ENCODE results near the gene GMPR2.

The GMPR2 gene

DNA sequence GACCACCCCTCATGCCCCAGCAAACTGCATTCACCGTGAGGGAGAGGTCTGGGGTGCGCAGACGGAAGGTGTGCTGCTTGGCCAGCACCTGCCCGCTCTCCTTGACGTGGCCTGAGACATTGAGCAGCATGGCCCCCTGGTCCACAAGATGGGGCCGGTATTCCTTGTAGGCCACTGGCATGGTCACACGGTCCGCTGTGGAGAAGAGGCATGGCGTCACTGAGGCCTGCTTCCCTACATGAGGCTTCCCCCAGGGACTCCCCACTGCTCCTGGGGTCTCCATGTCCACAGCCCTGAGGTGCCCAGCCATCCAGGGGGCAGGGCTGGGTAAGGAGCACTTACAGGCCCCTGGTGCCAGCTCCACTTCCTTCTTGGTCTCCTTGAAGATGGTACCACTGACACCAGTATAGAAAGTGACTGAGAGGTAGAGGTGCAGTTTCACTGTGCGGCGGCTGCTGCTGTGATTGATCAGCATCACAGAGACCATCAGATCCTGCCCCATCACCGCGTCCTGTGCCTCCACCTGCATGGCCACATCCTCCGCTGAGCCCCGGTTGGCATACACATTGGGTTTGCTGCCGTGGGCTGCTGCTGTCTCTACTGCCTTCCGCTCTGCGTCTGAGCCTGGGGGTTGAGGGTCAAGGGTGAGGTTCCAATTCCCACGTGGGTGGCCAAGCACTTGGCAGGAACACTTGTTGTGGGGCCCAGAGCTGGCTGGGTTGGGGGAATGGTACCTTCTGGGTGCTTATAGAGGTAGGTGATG lies 22.1 kb downstream of the GMPR2 start:
- DNase-seq = no peak

DNA sequence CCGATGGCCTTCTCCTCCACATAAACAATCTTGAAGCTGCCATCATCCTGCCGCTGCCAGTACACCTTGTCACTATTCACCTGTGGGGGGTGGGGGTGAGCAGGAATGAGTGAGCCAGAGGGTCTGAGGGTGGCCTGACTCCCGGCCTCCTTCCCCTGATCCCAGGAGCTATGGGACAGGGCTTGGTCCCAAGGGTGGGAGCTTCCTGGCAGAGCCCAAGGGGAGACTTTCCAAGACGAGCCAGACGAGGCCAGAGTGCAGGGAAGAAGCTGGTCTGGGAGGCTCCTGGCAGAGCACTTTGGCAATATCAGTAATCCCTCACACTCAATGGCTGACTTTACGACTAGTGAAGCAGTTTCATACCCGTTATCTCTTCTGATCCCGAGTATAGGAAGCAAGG lies 22.7 kb downstream of the GMPR2 start:
- DNase-seq = no peak

DNA sequence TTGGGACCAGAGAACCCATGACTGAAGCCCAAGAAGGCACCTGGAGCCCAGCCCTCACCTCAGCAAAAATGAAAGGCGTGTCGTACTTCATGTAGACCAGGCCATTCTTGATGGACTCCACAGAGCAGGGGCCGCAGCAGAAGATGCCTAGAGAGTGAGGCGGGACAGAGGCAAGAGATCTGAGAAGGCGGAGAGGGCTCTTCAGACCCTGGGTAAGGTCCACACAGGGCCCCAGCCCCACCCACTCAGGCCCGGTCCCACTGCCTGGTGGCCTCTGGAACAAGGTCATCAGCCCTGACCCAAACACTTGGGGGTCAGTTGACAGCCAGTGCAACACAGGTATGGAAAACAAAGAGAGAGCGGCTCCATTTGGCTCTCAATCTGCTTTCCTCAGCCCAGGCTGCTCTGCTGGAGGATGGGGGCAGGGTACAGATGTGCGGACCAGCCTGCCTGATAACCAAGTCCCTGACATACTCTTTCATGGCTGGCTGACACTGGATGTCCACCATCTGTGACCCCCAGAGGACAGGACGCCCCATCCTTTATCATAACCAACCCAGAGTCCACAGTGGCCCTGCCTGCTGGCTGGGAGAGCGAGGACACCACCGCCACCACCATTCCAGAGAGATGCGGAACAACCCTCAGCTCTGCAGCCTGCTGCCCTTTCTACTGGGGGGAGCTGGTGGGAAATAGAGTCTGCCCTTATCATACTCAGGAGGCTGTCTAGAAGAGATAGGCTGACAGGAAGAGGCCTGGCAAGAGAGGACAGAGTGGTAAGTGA lies 23.4 kb downstream of the GMPR2 start:
- DNase-seq = no peak

DNA sequence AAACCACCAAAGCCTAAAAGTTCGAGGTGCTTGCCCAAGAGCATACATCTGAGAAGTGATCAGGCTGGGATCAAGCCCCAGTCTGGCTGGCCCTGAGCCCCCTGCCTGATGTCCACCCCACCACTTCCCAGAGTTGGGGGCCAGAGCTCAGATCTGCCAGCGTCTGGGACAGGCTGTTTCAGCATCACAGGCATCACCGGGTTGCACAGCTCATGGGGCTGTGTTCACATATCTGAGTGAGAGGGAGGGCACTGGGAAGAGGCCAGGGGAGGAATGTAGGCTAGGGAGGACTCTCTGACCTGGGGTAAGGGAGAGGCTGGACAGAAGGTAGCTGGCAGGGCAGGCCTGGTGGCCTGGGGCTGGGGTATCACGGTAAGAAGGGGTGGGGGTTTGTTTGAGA lies 24.2 kb downstream of the GMPR2 start:
- no peak for DNase-seq

GRCh38 chr14:24258119-24258518 lies 25.4 kb downstream of the GMPR2 start:
- no peak for DNase-seq

- DNase-seq = no peak
Observed at GRCh38 chr14:24258548-24259265, 26.0 kb downstream of the GMPR2 start.

DNA sequence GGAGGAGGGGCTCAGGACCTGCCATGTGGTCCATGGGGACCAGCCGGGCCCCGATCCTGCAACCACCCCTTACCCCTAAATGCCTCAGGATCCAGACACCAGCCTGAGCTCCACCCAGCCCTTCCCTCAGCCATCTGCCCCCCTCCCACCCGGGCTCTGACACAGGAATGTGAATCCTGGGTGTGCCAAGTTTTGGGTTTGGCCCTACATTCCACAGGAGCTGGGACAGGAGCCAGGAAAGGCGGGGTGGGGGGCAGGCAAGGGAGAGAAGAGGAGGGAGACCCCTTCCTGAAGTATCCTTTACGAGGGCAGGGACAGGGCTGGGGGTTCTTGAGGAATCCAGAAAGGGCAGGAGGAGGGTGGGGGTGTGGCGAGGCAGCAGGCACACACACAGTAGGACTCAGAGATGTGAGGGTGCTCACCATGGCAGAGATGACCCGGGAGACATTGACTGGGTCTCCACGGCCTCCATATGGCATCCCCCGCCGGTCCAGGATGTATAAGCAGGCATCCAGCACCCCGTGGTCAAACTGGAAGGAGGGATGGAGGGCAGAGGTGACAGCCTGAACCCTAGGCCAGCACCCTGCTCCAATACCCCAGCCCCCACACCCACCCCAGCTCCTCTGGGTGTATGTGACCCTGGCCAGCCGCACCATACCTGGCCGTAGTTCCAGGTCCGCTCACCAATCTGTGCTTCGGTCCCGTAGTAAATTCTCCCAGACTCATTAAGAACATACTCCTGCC lies 26.7 kb downstream of the GMPR2 start:
- DNase-seq = no peak

DNA sequence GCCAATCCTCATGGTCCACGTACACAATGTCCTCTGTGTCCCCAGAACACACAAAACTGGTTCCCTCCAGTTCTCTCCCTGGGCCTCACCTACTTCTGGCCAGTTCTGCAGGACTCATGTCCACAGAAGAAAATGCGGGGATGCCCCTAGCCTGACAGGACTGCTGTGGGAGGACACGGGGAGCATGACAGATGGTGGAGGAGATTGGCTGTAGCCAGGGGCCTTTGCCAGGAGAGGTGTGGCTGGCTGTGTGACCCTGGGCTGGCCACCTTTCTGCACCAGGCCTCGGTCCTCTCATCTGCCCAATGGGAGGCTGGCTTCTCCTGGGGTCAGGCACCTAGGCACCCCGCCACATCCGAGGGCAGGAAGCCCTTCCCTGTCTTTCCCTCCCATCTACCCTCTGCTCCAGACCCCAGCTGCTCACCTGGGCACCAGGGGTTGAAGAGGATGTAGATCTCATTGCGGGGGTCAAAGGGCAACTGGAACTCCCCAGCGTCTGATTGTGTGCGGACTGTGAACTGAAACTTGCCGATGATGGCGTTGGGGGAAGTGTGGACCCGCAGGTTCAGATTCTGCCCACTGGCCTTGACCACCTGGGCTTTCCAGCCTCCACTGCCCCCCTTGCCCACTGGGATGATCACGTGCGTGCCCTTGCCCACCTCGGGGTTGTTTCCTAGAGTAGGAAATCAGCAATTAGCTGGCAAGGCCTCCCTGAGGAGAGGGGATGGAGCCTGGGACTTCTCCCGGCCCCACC lies 27.5 kb downstream of the GMPR2 start:
- DNase-seq = no peak

GRCh38 chr14:24260780-24261157 lies 28.0 kb downstream of the GMPR2 start:
- DNase-seq = no peak

GRCh38 chr14:24261256-24261968 lies 28.7 kb downstream of the GMPR2 start:
- DNase-seq = no peak

- DNase-seq = no peak
Observed at GRCh38 chr14:24261969-24262327, 29.2 kb downstream of the GMPR2 start.

GRCh38 chr14:24262821-24263733 lies 30.3 kb downstream of the GMPR2 start, which contains the start of gene TGM1:
TGM1 (minus strand) TSS chr14:24263177; CDS start chr14:24262352, 825 bp downstream.
- no peak for DNase-seq

GRCh38 chr14:24263848-24264247 lies 31.1 kb downstream of the GMPR2 start:
- no peak for DNase-seq

DNA sequence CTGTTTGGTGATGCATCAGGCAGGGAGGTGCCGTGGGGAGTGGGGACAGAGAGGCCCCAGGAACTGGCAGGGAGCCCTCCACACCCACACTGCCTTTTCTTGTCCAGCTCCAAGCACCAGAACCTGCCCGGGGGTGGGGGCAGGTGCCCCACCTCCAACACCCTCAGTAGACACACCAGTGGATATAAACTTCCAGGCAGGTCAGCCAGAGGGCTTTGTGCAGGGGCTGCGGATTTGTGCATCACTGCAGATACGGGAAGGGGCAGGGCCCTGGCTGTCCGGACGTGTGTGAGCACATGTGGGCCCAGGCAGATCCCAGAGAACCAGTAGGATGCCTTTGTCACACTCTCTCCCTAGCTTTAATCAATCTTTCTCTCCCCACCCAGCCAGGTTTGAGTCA lies 31.6 kb downstream of the GMPR2 start:
- no peak for DNase-seq

- no peak for DNase-seq
Observed at GRCh38 chr14:24266344-24267244, 33.9 kb downstream of the GMPR2 start.

- DNase-seq = no peak
Observed at GRCh38 chr14:24267516-24267915, 34.8 kb downstream of the GMPR2 start.

DNA sequence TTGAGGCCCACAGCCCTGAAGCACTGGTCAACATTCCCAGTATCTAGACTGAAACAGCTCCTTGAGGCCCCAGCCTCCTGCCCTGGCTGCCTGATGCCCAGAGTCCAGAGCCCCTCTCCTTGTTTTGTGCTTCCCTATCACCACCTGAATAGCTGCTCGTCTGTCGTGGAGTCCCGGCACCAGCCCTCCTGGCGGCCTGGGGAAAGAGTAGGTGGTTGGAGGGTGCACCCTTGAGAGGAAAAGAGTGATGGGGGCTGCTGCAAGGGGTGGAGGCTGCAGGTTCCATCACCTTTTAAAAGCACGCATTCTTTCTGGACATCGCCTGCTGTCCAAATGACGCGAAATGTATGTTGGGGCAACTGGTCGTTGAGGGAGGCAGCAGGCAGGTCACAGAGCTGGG lies 35.5 kb downstream of the GMPR2 start:
- DNase-seq = no peak

DNA sequence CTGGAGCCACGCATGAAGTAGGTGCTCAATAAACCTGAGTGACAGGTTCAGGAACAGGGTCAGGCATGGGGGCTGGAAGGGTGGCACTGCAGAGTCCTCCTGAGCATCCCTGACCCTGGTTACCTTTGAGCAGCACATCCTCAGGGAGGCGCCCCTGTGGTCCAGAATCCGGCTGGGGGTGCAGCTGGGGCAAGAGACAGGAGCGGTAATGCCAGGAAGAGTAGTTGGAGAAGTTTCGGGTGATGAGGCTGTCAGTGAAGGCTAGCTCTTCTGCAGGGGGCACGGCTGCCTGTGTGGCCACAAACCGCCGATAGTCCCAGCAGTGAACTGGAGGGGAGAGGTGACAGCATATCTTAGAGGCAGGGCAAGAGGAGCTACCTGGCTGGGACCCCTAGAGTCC lies 36.6 kb downstream of the GMPR2 start:
- DNase-seq = no peak

DNA sequence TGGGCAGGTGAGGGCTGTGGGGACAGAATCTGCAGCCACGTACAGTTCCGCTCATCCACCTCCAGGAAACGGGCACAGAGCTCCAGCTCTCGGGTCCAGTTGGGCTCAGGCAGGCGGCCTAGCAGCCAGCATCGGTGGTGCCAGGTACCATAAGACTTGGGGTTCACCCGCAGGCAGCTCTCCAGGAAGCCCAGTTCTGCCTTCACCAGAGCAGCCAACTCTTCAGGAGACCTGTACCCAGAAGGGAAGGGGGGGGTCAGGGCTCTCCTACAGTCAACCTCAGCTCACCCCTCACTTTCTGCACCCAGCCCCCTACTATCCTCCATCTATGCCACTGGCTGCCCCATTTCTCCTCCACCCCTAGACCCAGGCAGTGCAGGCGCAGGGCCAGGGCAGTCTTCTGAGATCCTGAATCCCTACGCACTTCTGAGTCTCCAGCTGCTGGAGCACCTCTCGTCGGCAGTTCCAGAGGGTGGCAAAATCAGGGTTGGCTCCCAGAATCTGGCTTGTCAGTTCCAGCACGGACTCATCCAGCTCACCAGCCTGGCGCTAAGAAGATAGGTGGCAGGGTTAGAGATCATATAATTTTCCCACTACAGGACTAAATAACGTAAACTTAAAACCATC lies 37.3 kb downstream of the GMPR2 start:
- no peak for DNase-seq

Data from activated naive CD4-positive, alpha-beta T cell treated with anti-CD3 and anti-CD28 coated beads, Interleukin-2, amount 50 U/mL, for 16 hours (primary cell).